HUES64 (cell line): Measurements from ENCODE around the gene KCP.
"Not testable (repeated sequence)": the region's sequence is repeated elsewhere in the genome, so short reads cannot be mapped to it uniquely, and the experiment has no call there.

Experiments used
- H3K27ac ChIP-seq: 2 replicates; pipeline ENCODE4 v1.7.0; 2013; ENCODE audit warnings: low read depth, low read length, inconsistent platforms
- H3K27me3 ChIP-seq: 2 replicates; pipeline ENCODE4 v1.6.1; 2013; ENCODE audit warnings: mild to moderate bottlenecking, low read length; ENCODE audit not compliant: insufficient read depth
- H3K36me3 ChIP-seq: 2 replicates; pipeline ENCODE4 v1.6.1; 2013; ENCODE audit warnings: mild to moderate bottlenecking, low read length; ENCODE audit not compliant: insufficient read depth
- H3K4me1 ChIP-seq: 2 replicates; pipeline ENCODE4 v1.6.1; 2013; ENCODE audit warnings: mild to moderate bottlenecking, low read length, moderate library complexity; ENCODE audit not compliant: insufficient read depth
- H3K4me3 ChIP-seq: 2 replicates; pipeline ENCODE4 v1.5.1; 2013; ENCODE audit warnings: mild to moderate bottlenecking, low read length, moderate library complexity
- H3K9ac ChIP-seq: 2 replicates; pipeline ENCODE4 v1.6.1; 2013; ENCODE audit warnings: mild to moderate bottlenecking, low read depth, low read length
- H3K9me3 ChIP-seq: 2 replicates; pipeline ENCODE4 v1.6.1; 2013; ENCODE audit warnings: low read depth, low read length; ENCODE audit not compliant: insufficient read depth
- whole genome bisulfite sequencing: fragments of 150-250, 120-280 bp; methylation state at CpG from one replicate; pipeline ENCODE4 v1.1.7; 2013; ENCODE audit warnings: missing lambda C conversion rate; 5-methylcytosine and 5-hydroxymethylcytosine counted together

Gene KCP

GRCh38 chr7:128945668-128946366 is 35.3 kb upstream of the KCP start:
- H3K4me1 ChIP-seq = no peaks in the 10 kb centered on the region
- H3K9me3 ChIP-seq = no peaks in the 10 kb centered on the region
- no peaks in the 10 kb centered on the region for H3K36me3 ChIP-seq
- H3K27me3 ChIP-seq = peaks cover 8% of the 10 kb centered on the region; the same call in 1 of the 2 replicates
- no peak overlapping the region for H3K27ac ChIP-seq
- WGBS = 93% methylated on average over 21 of the region's 21 CpGs
- H3K9ac ChIP-seq = no peak overlapping the region
- H3K4me3 ChIP-seq = no peak overlapping the region

- WGBS = 85% methylated on average over 7 of the region's 7 CpGs
- Histone ChIP-seq H3K9me3 (no peaks in the 10 kb centered on the region), H3K27me3 (peaks cover 19% of the 10 kb centered on the region), H3K4me1 (no peaks in the 10 kb centered on the region), H3K27ac (no peak overlapping the region), H3K9ac (no peak overlapping the region), H3K4me3 (no peak overlapping the region), H3K36me3 (no peaks in the 10 kb centered on the region)
Measured at GRCh38 chr7:128944487-128945236, 34.2 kb upstream of the KCP start.

- H3K36me3 ChIP-seq = not testable (repeated sequence)
Measured at GRCh38 chr7:128943251-128943650, 32.7 kb upstream of the KCP start.

GRCh38 chr7:128941946-128942526 is 31.5 kb upstream of the KCP start:
- Histone ChIP-seq H3K27ac (no peak overlapping the region), H3K9ac (no peak overlapping the region), H3K27me3 (peaks cover 46% of the 10 kb centered on the region), H3K4me1 (no peaks in the 10 kb centered on the region), H3K36me3 (no peaks in the 10 kb centered on the region), H3K4me3 (no peak overlapping the region), H3K9me3 (no peaks in the 10 kb centered on the region)
- WGBS = 92% methylated on average over 16 of the region's 16 CpGs

More at GRCh38 chr7:128943251-128943650, 32.7 kb upstream of the KCP start:
- H3K9me3 ChIP-seq, H3K27ac ChIP-seq, H3K9ac ChIP-seq, H3K4me1 ChIP-seq, H3K4me3 ChIP-seq: not testable (repeated sequence)
- peaks cover 34% of the 10 kb centered on the region for H3K27me3 ChIP-seq
- 92% methylated on average over 1 of the region's 2 CpGs for WGBS

- Histone ChIP-seq H3K27ac (no peak overlapping the region), H3K4me1 (no peaks in the 10 kb centered on the region), H3K27me3 (peaks cover 52% of the 10 kb centered on the region), H3K9me3 (no peaks in the 10 kb centered on the region), H3K4me3 (no peak overlapping the region), H3K36me3 (no peaks in the 10 kb centered on the region), H3K9ac (no peak overlapping the region)
- WGBS = 77% methylated on average over 15 of the region's 15 CpGs
Measured at GRCh38 chr7:128941323-128941890, 30.9 kb upstream of the KCP start.

GRCh38 chr7:128940494-128941322 is 30.2 kb upstream of the KCP start:
- H3K27ac ChIP-seq = no peak overlapping the region
- peaks cover 59% of the 10 kb centered on the region for H3K27me3 ChIP-seq
- H3K9me3 ChIP-seq = no peaks in the 10 kb centered on the region
- 76% methylated on average over 20 of the region's 20 CpGs for WGBS
- no peaks in the 10 kb centered on the region for H3K36me3 ChIP-seq
- H3K4me1 ChIP-seq = no peaks in the 10 kb centered on the region
- H3K9ac ChIP-seq = no peak overlapping the region
- no peak overlapping the region for H3K4me3 ChIP-seq

GRCh38 chr7:128939861-128940410 is 29.4 kb upstream of the KCP start:
- Histone ChIP-seq H3K4me3 (no peak overlapping the region), H3K9ac (no peak overlapping the region), H3K27ac (no peak overlapping the region), H3K9me3 (no peaks in the 10 kb centered on the region), H3K36me3 (no peaks in the 10 kb centered on the region), H3K4me1 (no peaks in the 10 kb centered on the region), H3K27me3 (peaks cover 67% of the 10 kb centered on the region)
- 87% methylated on average over 18 of the region's 18 CpGs for WGBS

GRCh38 chr7:128939075-128939860 is 28.8 kb upstream of the KCP start:
- no peaks in the 10 kb centered on the region for H3K36me3 ChIP-seq
- no peaks in the 10 kb centered on the region for H3K4me1 ChIP-seq
- no peak overlapping the region for H3K27ac ChIP-seq
- peaks cover 73% of the 10 kb centered on the region for H3K27me3 ChIP-seq
- no peak overlapping the region for H3K4me3 ChIP-seq
- WGBS = 83% methylated on average over 5 of the region's 7 CpGs
- H3K9me3 ChIP-seq = no peaks in the 10 kb centered on the region
- H3K9ac ChIP-seq = no peak overlapping the region

- Histone ChIP-seq H3K4me1 (no peaks in the 10 kb centered on the region), H3K9ac (no peak overlapping the region), H3K4me3 (peak overlapping the region; percentile 61), H3K9me3 (no peaks in the 10 kb centered on the region), H3K27ac (no peak overlapping the region), H3K36me3 (no peaks in the 10 kb centered on the region), H3K27me3 (peaks cover 75% of the 10 kb centered on the region)
- WGBS = 5% methylated on average over 29 of the region's 30 CpGs
Measured at GRCh38 chr7:128938544-128939074, 28.1 kb upstream of the KCP start.
